GM18870 (cell line): ENCODE measurements around the gene MSANTD2.

Experiments used
- ATAC-seq: cut with Tn5 transposase; IDR thresholded peaks from one replicate; pipeline ENCODE4 v1.9.1; 2021; ENCODE audit warnings: moderate library complexity; ENCODE audit not compliant: unreplicated experiment

Gene MSANTD2

GRCh38 chr11:124800226-124800929 is at the start of gene MSANTD2:
MSANTD2 (minus strand) TSS chr11:124800406; CDS start chr11:124800380, 26 bp downstream.
- peak; percentile 58 for ATAC-seq

- ATAC-seq, result no peak
Observed at GRCh38 chr11:124846070-124846673, 46.0 kb upstream of the MSANTD2 start.

- ATAC-seq, result no peak
Observed at GRCh38 chr11:124844664-124845079, 44.5 kb upstream of the MSANTD2 start.

GRCh38 chr11:124843616-124843910 is 43.4 kb upstream of the MSANTD2 start:
- no peak for ATAC-seq

- ATAC-seq, result no peak
Observed at GRCh38 chr11:124842305-124842704, 42.1 kb upstream of the MSANTD2 start.

- ATAC-seq, result no peak
Observed at GRCh38 chr11:124841840-124842239, 41.6 kb upstream of the MSANTD2 start.

- ATAC-seq, result no peak
Observed at GRCh38 chr11:124841201-124841600, 41.0 kb upstream of the MSANTD2 start.

GRCh38 chr11:124840666-124841065 is 40.5 kb upstream of the MSANTD2 start:
- no peak for ATAC-seq

- no peak for ATAC-seq
Observed at GRCh38 chr11:124839972-124840621, 39.9 kb upstream of the MSANTD2 start.

- no peak for ATAC-seq
Observed at GRCh38 chr11:124839128-124839971, 39.1 kb upstream of the MSANTD2 start.

GRCh38 chr11:124838805-124839127 is 38.6 kb upstream of the MSANTD2 start:
- no peak for ATAC-seq

GRCh38 chr11:124837491-124837856 is 37.3 kb upstream of the MSANTD2 start:
- ATAC-seq, result no peak

GRCh38 chr11:124835918-124836317 is 35.7 kb upstream of the MSANTD2 start:
- no peak for ATAC-seq

GRCh38 chr11:124834526-124835180 is 34.4 kb upstream of the MSANTD2 start:
- no peak for ATAC-seq

GRCh38 chr11:124832571-124832970 is 32.4 kb upstream of the MSANTD2 start:
- ATAC-seq, result no peak

- ATAC-seq, result no peak
Observed at GRCh38 chr11:124831897-124832296, 31.7 kb upstream of the MSANTD2 start.

GRCh38 chr11:124830749-124831148 is 30.5 kb upstream of the MSANTD2 start:
- ATAC-seq, result no peak

GRCh38 chr11:124829986-124830385 is 29.8 kb upstream of the MSANTD2 start:
- ATAC-seq, result no peak

- no peak for ATAC-seq
Observed at GRCh38 chr11:124825876-124826275, 25.7 kb upstream of the MSANTD2 start.

GRCh38 chr11:124823512-124824376 is 23.5 kb upstream of the MSANTD2 start:
- ATAC-seq, result no peak
